Thymus (tissue), 11 donors: ENCODE results near the gene VSIG8. TPM values are rescaled to one million over a fixed set of nuclear protein-coding genes. Genes with fewer than 3 reads are reported as not detected.

Source experiments
- DNase-seq, 9 donors: peaks; one replicate each; pipeline ENCODE4 v3.0.0-alpha.2; 2013; ENCODE audit warnings: low spot score in 9 of 9, low read depth in 6 of 9, missing footprints in 1 of 9
- H3K27ac ChIP-seq, 2 donors: one replicate each; pipeline ENCODE4 v1.5.1; 2013; ENCODE audit warnings: control low read depth in 1 of 2, low read depth in 1 of 2, low read length in 1 of 2, mild to moderate bottlenecking in 1 of 2, moderate library complexity in 1 of 2
- H3K27me3 ChIP-seq, 2 donors: one replicate each; pipeline ENCODE4 v1.5.1; 2013; ENCODE audit warnings: low read length in 1 of 2; ENCODE audit not compliant: control insufficient read depth in 2 of 2, insufficient read depth in 1 of 2
- H3K36me3 ChIP-seq, 2 donors: one replicate each; pipeline ENCODE4 v1.5.1; 2013; ENCODE audit warnings: low read length in 1 of 2, mild to moderate bottlenecking in 1 of 2, moderate library complexity in 1 of 2; ENCODE audit not compliant: control insufficient read depth in 2 of 2, insufficient read depth in 2 of 2
- H3K4me1 ChIP-seq, 2 donors: one replicate each; pipeline ENCODE4 v1.5.1; 2013; ENCODE audit warnings: low read length in 2 of 2; ENCODE audit not compliant: control insufficient read depth in 2 of 2, insufficient read depth in 2 of 2
- H3K4me3 ChIP-seq, 2 donors: one replicate each; pipeline ENCODE4 v1.5.1; 2013; ENCODE audit warnings: low read length in 2 of 2, control low read depth in 1 of 2, mild to moderate bottlenecking in 1 of 2
- H3K9me3 ChIP-seq, 2 donors: one replicate each; pipeline ENCODE4 v1.5.1; 2013; ENCODE audit warnings: low read length in 1 of 2, mild to moderate bottlenecking in 1 of 2; ENCODE audit not compliant: control insufficient read depth in 2 of 2, insufficient read depth in 1 of 2
- WGBS: extraction: QIAGEN DNeasy Blood & Tissue Kit; methylation state at CpG from one replicate; pipeline ENCODE4 v1.1.7; 2013; 5-methylcytosine and 5-hydroxymethylcytosine counted together
- polyA plus RNA-seq: library from polyadenylated mRNA; stranded (reverse); fragments of 200-250 nt; gene quantifications from one replicate; pipeline ENCODE4 v1.2.3, GENCODE V29; 2013
- total RNA-seq: library from RNA; stranded (reverse); fragments of 120-200 nt; gene quantifications from one replicate; pipeline ENCODE4 v1.2.4, GENCODE V29; 2013
- donor health status: healthy.

The VSIG8 gene
- total and polyA plus RNA-seq, 2 donors = 0.24 to 2.6 TPM

- Histone ChIP-seq H3K9me3 (peaks cover 0 to 3% of the 10 kb centered on the region in 2 donors), H3K27me3 (peaks cover 0 to 2% of the 10 kb centered on the region in 2 donors), H3K36me3 (no peaks in the 10 kb centered on the region), H3K4me1 (peaks cover 15 to 34% of the 10 kb centered on the region in 2 donors), H3K27ac (no peak overlapping the region), H3K4me3 (no peak overlapping the region)
- WGBS = 94% methylated on average over 1 of the region's 1 CpG
- no peak for DNase-seq
Measured at GRCh38 chr1:159866066-159866465, 3.6 kb upstream of the VSIG8 start.

DNA sequence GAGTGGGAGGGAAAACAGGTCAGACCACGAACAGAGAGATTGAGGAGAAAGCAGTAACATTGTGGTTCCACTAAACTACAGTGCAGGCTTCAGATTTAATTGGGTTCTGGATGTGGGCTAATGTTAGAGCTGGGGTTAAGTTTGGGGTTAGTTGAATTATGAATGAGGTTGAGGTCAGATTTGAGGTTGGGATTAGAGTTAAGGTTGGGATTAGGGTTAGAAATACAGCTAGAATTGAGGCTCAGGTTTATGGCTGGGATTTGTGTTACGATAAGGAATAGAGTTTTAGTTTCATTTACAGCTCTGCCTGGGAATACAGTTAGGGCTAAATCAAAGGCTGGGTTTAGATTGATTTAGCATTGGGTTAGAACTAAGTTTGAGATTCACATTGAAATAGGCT, 1.8 kb upstream of the VSIG8 start:
- Histone ChIP-seq H3K27me3 (peaks cover 0 to 5% of the 10 kb centered on the region in 2 donors), H3K4me1 (peaks cover 12 to 32% of the 10 kb centered on the region in 2 donors), H3K9me3 (peaks cover 0 to 3% of the 10 kb centered on the region in 2 donors), H3K27ac (no peak overlapping the region), H3K4me3 (no peak overlapping the region), H3K36me3 (no peaks in the 10 kb centered on the region)
- no peak for DNase-seq
- WGBS = 94% methylated on average over 2 of the region's 2 CpGs

GRCh38 chr1:159862031-159862430, 426 bp downstream of the VSIG8 start:
- no peaks in the 10 kb centered on the region for H3K36me3 ChIP-seq
- H3K27ac ChIP-seq = no peak overlapping the region
- peaks cover 0 to 3% of the 10 kb centered on the region in 2 donors for H3K9me3 ChIP-seq
- peaks cover 8 to 15% of the 10 kb centered on the region in 2 donors for H3K4me1 ChIP-seq
- H3K27me3 ChIP-seq = peaks cover 0 to 14% of the 10 kb centered on the region in 2 donors
- H3K4me3 ChIP-seq = no peak overlapping the region
- 96% methylated on average over 5 of the region's 5 CpGs for WGBS
- no peak for DNase-seq

GRCh38 chr1:159861218-159861617, 1.2 kb downstream of the VSIG8 start:
- H3K36me3 ChIP-seq = no peaks in the 10 kb centered on the region
- H3K27me3 ChIP-seq = peaks cover 0 to 22% of the 10 kb centered on the region in 2 donors
- H3K27ac ChIP-seq = no peak overlapping the region
- H3K4me3 ChIP-seq = no peak overlapping the region
- peaks cover under 1 to 7% of the 10 kb centered on the region in 2 donors for H3K4me1 ChIP-seq
- DNase-seq = no peak
- 90% methylated on average over 8 of the region's 8 CpGs for WGBS
- peaks cover 0 to under 1% of the 10 kb centered on the region in 2 donors for H3K9me3 ChIP-seq

- Histone ChIP-seq H3K27ac (no peak overlapping the region), H3K36me3 (no peaks in the 10 kb centered on the region), H3K9me3 (no peaks in the 10 kb centered on the region), H3K4me3 (no peak overlapping the region), H3K27me3 (peaks cover 0 to 30% of the 10 kb centered on the region in 2 donors), H3K4me1 (peaks cover 0 to 2% of the 10 kb centered on the region in 2 donors)
- 91% methylated on average over 3 of the region's 3 CpGs for WGBS
- DNase-seq = no peak
Measured at GRCh38 chr1:159860456-159860855, 2.0 kb downstream of the VSIG8 start.

DNA sequence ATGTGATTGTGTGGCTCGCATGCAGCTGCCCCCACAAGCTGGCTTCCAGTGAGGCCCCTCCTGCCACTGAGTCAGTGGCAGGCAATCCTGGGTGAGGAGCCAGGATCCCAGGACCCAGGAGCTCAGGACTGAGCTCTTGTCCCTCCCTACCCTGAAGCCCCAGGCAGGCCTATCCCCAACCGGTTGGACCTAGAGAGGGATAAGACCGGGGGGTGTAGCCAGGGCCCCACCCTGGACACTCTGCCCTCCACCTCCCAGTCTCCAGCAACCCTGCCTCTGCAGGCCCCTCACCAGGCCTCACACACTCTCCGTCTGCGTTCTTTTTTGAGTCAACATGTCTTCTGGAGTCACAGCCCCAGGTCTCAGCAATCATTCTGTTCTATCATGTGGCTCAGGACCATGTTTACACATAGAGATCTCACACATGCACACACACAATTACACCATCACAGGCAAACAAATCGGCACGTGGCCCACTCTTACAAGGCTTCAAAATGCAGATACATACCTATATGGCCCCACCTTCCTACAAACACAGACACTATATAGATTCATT, 2.6 kb downstream of the VSIG8 start:
- Histone ChIP-seq H3K9me3 (no peaks in the 10 kb centered on the region), H3K36me3 (no peaks in the 10 kb centered on the region), H3K4me3 (no peak overlapping the region), H3K4me1 (peaks cover 0 to 6% of the 10 kb centered on the region in 2 donors), H3K27ac (no peak overlapping the region), H3K27me3 (peaks cover 0 to 36% of the 10 kb centered on the region in 2 donors)
- DNase-seq = no peak
- 97% methylated on average over 7 of the region's 7 CpGs for WGBS

DNA sequence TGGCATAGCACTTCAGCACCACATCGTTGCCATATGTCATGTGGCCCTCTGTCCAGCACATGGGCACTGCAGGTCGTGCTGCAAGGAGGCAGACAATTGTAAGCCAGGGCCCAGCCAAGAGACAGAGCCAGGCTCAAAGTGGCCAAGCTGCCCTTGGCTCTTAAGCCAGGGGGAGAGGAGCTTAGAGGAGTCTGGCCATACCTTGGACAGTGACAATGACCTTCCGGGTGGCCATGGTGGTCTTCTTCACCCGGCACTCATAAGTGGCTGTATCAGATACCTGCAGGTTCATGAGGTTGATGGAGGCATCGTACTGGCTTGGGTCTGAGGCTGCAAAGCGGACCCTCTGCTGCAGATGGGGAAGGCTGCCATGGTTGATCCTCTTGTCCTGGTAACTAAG, 4.6 kb downstream of the VSIG8 start:
- Histone ChIP-seq H3K27ac (no peak overlapping the region), H3K4me3 (no peak overlapping the region), H3K9me3 (no peaks in the 10 kb centered on the region), H3K27me3 (peaks cover 0 to 56% of the 10 kb centered on the region in 2 donors), H3K4me1 (peaks cover 2 to 9% of the 10 kb centered on the region in 2 donors), H3K36me3 (no peaks in the 10 kb centered on the region)
- no peak for DNase-seq
- 96% methylated on average over 6 of the region's 6 CpGs for WGBS

- H3K27ac ChIP-seq = no peak overlapping the region
- no peaks in the 10 kb centered on the region for H3K9me3 ChIP-seq
- WGBS = 100% methylated on average over 1 of the region's 1 CpG
- H3K4me3 ChIP-seq = no peak overlapping the region
- peaks cover 2 to 9% of the 10 kb centered on the region in 2 donors for H3K4me1 ChIP-seq
- DNase-seq = no peak
- H3K27me3 ChIP-seq = peaks cover 0 to 57% of the 10 kb centered on the region in 2 donors
- H3K36me3 ChIP-seq = no peaks in the 10 kb centered on the region
Measured at GRCh38 chr1:159856576-159856975, 5.9 kb downstream of the VSIG8 start.

DNA sequence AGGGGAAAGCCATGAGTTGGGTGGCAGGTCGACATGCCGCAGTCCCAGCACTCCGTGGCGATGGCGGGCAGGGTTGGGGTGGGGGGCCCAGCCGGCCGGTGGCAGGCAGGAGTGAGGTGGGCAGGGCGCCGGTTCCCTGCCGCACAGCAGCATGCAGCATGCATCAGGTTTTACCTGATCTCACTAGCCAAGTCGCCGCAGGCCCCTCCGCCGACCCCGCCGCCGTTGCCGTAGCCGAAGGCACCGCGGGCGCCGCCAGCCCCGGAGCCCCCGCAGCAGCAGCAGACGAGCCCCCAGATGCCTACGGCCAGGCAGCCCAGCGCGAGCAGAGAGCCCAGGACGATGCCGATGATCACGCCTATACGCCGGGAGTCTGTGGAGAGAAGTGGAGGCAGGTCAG, 6.7 kb downstream of the VSIG8 start:
- no peak for DNase-seq
- Histone ChIP-seq H3K4me1 (peaks cover 2 to 9% of the 10 kb centered on the region in 2 donors), H3K9me3 (no peaks in the 10 kb centered on the region), H3K36me3 (no peaks in the 10 kb centered on the region), H3K27me3 (peaks cover 0 to 57% of the 10 kb centered on the region in 2 donors), H3K4me3 (no peak overlapping the region), H3K27ac (no peak overlapping the region)
- 95% methylated on average over 34 of the region's 34 CpGs for WGBS
